Osteoblast (primary cell): ENCODE measurements around the gene ZFR2. TPM values are rescaled to one million over a fixed set of nuclear protein-coding genes. Genes with fewer than 3 reads are reported as not detected.

Source experiments
- DNase-seq: peaks from one replicate; pipeline ENCODE4 v3.0.0; 2011; ENCODE audit warnings: low spot score, mixed read lengths; ENCODE audit not compliant: insufficient read length; ENCODE audit errors: missing footprints
- H2AFZ ChIP-seq: 2 replicates; pipeline ENCODE4 v1.6.0; 2011; ENCODE audit warnings: mild to moderate bottlenecking, low read length
- H3K27ac ChIP-seq: 2 replicates; pipeline ENCODE4 v1.5.1; 2011; ENCODE audit warnings: mild to moderate bottlenecking, low read depth, low read length, moderate library complexity
- H3K27me3 ChIP-seq: 2 replicates; pipeline ENCODE4 v1.6.0; 2012; ENCODE audit warnings: mild to moderate bottlenecking, control low read depth, inconsistent platforms, low read length, moderate library complexity; ENCODE audit not compliant: insufficient read depth
- H3K36me3 ChIP-seq: 2 replicates; pipeline ENCODE4 v1.5.1; 2011; ENCODE audit warnings: mild to moderate bottlenecking, low read length, control low read depth, moderate library complexity; ENCODE audit not compliant: insufficient read depth
- H3K4me1 ChIP-seq: 2 replicates; pipeline ENCODE4 v1.5.1; 2011; ENCODE audit warnings: mild to moderate bottlenecking, low read length, control low read depth, moderate library complexity; ENCODE audit not compliant: insufficient read depth
- H3K4me2 ChIP-seq: 2 replicates; pipeline ENCODE4 v1.6.0; 2011; ENCODE audit warnings: mild to moderate bottlenecking, low read length; ENCODE audit not compliant: insufficient read depth
- H3K4me3 ChIP-seq: fragments of 200-600 bp; sonication (generic); 3 replicates; pipeline ENCODE4 v1.5.1; 2012; ENCODE audit warnings: mild to moderate bottlenecking, low read length, inconsistent platforms; ENCODE audit not compliant: insufficient read depth
- H3K79me2 ChIP-seq: 2 replicates; pipeline ENCODE4 v1.6.0; 2012; ENCODE audit warnings: mild to moderate bottlenecking, low read length, control low read depth, inconsistent platforms; ENCODE audit not compliant: insufficient read depth
- H3K9me3 ChIP-seq: 2 replicates; pipeline ENCODE4 v1.5.1; 2011; ENCODE audit warnings: low read depth, low read length, control low read depth
- H4K20me1 ChIP-seq: 2 replicates; pipeline ENCODE4 v1.6.0; 2012; ENCODE audit warnings: mild to moderate bottlenecking, low read length, control low read depth; ENCODE audit not compliant: insufficient read depth
- total RNA-seq: library from RNA; depleted of rRNA; stranded (reverse); fragments of >200 nt; gene quantifications from 2 replicates; pipeline ENCODE4 v1.2.3, GENCODE V29; 2012
- TF ChIP-seq, protein P1 (sequence below): IDR thresholded peaks from 2 replicates; pipeline ENCODE4 v1.5.1; 2011; ENCODE audit warnings: mild to moderate bottlenecking, low read depth, low read length, moderate library complexity; ENCODE audit errors: extremely low read depth

ZFR2 gene
- total RNA-seq, 1 donor, result not detected

DNA sequence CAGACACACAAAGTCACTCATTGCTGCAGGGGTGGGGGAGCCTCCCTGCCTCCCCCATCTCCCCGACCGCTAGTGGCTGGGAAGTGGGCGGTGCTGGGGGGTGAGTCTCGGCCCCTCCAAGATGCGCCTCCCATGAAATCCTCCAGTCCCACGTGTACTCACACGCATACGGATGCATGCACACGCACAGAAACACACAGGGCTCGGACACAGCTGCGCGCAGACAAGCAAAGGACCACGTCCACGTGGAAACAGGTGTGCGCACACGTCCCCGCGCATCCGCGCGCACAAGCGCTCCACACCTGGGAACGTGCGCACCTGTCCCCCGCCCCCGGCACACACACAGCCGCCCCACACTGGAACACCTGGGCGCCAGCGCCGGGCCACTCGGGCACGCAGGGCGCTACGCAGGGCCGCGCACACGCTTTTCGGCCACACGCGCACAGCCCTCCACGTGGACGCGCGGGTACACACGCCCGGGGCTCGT is 83.3 kb downstream of the ZFR2 start:
- H3K4me3 ChIP-seq, result no peak overlapping the region
- no peaks in the 10 kb centered on the region for H4K20me1 ChIP-seq
- H3K27me3 ChIP-seq, result peaks cover 9% of the 10 kb centered on the region
- H3K79me2 ChIP-seq, result no peaks in the 10 kb centered on the region
- no peak overlapping the region for H3K27ac ChIP-seq
- H3K36me3 ChIP-seq, result no peaks in the 10 kb centered on the region
- no peak for DNase-seq
- H3K9me3 ChIP-seq, result peaks cover 13% of the 10 kb centered on the region
- TF ChIP-seq, protein P1, sequence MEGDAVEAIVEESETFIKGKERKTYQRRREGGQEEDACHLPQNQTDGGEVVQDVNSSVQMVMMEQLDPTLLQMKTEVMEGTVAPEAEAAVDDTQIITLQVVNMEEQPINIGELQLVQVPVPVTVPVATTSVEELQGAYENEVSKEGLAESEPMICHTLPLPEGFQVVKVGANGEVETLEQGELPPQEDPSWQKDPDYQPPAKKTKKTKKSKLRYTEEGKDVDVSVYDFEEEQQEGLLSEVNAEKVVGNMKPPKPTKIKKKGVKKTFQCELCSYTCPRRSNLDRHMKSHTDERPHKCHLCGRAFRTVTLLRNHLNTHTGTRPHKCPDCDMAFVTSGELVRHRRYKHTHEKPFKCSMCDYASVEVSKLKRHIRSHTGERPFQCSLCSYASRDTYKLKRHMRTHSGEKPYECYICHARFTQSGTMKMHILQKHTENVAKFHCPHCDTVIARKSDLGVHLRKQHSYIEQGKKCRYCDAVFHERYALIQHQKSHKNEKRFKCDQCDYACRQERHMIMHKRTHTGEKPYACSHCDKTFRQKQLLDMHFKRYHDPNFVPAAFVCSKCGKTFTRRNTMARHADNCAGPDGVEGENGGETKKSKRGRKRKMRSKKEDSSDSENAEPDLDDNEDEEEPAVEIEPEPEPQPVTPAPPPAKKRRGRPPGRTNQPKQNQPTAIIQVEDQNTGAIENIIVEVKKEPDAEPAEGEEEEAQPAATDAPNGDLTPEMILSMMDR, result no peak
- no peaks in the 10 kb centered on the region for H3K4me1 ChIP-seq
- H3K4me2 ChIP-seq, result no peak overlapping the region
- no peak overlapping the region for H2AFZ ChIP-seq

DNA sequence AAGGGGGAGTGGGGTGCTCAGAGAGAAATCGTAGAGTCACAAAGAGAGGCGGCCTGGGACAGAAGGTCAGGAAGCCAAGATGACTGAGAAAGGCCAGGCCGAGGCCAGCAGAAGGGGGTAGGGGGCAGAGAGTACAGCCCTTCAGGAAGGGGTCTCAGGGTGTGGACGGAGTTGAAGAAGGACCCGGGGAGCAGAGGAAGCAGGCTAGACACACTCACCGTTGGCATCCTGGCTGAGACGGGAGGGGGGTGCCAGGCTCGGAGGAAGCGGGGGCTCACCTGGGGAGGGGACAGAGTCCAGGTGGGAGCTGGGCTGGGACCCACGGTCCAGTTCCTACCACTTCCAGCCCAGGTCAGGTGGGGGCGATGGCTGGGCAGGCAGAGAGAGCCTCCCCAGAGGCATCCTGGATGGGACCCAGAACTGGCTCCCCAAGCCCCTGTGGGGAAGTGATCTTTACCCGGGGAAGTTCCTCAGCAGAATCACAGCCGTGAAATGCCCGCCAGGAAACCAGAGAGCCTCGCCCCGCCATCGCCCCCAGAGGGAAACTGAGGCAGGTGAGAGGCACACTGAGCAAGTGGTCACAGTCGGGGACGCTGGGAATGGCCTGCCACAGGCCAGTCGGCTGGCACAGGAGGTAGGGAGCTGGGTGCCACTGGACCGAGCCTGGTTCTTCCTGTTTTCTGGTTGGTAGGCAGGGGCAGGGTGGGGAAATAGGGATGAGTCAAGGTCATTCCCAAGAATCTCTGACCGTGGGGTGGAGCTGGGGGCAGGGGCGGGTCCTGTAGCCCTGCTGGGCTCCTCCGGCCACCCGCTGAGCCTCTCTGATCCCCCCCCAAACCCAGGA is 84.0 kb downstream of the ZFR2 start:
- no peaks in the 10 kb centered on the region for H3K79me2 ChIP-seq
- no peak overlapping the region for H2AFZ ChIP-seq
- no peaks in the 10 kb centered on the region for H3K4me1 ChIP-seq
- H3K4me2 ChIP-seq, result no peak overlapping the region
- DNase-seq, result peak; percentile 90
- TF ChIP-seq, protein P1, result no peak
- H3K9me3 ChIP-seq, result peaks cover 13% of the 10 kb centered on the region
- peaks cover 9% of the 10 kb centered on the region for H3K27me3 ChIP-seq
- no peaks in the 10 kb centered on the region for H4K20me1 ChIP-seq
- H3K4me3 ChIP-seq, result no peak overlapping the region
- H3K36me3 ChIP-seq, result no peaks in the 10 kb centered on the region
- H3K27ac ChIP-seq, result no peak overlapping the region

DNA sequence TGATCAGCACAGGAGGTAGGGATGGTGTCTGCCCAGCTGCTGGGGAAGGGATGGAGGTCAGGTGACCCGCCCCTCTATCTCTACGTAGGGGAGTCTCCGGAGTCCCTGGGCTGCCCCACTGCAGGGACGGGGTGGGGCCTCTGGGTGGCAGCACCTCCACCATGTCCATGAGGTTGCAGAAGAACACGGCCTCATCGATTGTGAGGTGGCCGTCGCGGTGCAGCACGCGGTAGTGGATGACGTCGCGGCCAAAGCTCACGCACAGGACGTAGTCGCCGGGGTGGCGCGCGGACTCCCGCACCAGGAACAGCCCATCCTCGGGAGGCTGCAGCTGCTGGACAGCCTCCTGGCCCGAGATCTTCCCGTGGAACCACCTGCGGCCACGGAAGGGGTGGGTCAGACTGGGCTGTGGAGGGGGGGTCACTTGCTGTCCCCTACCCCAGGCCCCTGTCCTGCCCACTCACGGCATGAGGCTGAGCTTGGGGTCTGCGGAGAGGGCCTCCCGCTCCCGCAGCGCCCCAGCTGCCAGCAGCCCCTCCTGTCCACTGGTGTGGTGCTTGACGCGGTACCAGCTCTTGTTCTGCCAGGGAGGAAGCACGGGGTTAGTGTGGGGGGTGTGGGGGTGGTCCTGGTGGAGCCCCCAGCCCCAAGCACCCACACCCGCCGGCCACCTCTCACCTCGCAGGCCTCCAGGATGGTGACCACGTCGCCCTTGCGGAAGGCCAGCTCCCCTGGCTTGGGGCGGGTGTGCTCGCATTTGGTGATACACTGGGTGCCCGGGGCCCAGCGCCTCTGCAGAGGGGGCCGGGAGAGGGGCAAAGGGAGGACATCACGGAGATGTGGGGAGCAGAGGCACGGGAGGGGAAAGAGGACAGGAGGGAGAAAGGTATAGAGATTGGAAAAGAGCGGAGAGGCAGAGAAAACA is 84.9 kb downstream of the ZFR2 start:
- Histone ChIP-seq H3K79me2 (no peaks in the 10 kb centered on the region), H3K27me3 (peaks cover 9% of the 10 kb centered on the region), H2AFZ (no peak overlapping the region), H3K4me3 (no peak overlapping the region), H3K27ac (no peak overlapping the region), H3K4me2 (no peak overlapping the region), H3K36me3 (no peaks in the 10 kb centered on the region), H3K9me3 (peaks cover 13% of the 10 kb centered on the region), H4K20me1 (no peaks in the 10 kb centered on the region), H3K4me1 (no peaks in the 10 kb centered on the region)
- peak; percentile 72 for DNase-seq
- TF ChIP-seq, protein P1, result peak; percentile 15
